Endothelial cell of hepatic sinusoid (primary cell): ENCODE measurements around the gene DAPK2.

Experiments
- in situ Hi-C: cut with HindIII; loops from 2 replicates; pipeline ENCODE4 v1.10.0; 2017; ENCODE audit warnings: low sequenced_read_pairs

DAPK2 gene

GRCh38 chr15:64000183-64000951 is 45.9 kb downstream of the DAPK2 start:
- in situ Hi-C loops = loop anchor here (5.0 kb wide), 1 partner anchor 78 kb away; no protein-coding TSS in a partner anchor

GRCh38 chr15:63999177-63999576 is 47.1 kb downstream of the DAPK2 start:
- in situ Hi-C loops = no loop called here

- in situ Hi-C loops = no loop called here
These were observed 47.8 kb downstream of the DAPK2 start for GRCh38 chr15:63998489-63998888.

- in situ Hi-C loops = no loop called here
These were observed 48.4 kb downstream of the DAPK2 start for GRCh38 chr15:63997715-63998442.

- in situ Hi-C loops = no loop called here
These were observed 49.4 kb downstream of the DAPK2 start for GRCh38 chr15:63996794-63997357.

GRCh38 chr15:63995789-63996188 is 50.5 kb downstream of the DAPK2 start:
- in situ Hi-C loops = no loop called here

GRCh38 chr15:63994073-63994600 is 52.1 kb downstream of the DAPK2 start:
- in situ Hi-C loops = no loop called here

GRCh38 chr15:63992300-63992699 is 54.0 kb downstream of the DAPK2 start:
- in situ Hi-C loops = no loop called here

GRCh38 chr15:63991706-63992105 is 54.6 kb downstream of the DAPK2 start:
- in situ Hi-C loops = no loop called here

GRCh38 chr15:63990454-63990853 is 55.8 kb downstream of the DAPK2 start:
- in situ Hi-C loops = no loop called here

GRCh38 chr15:63987796-63988378 is 58.4 kb downstream of the DAPK2 start:
- in situ Hi-C loops = no loop called here

- in situ Hi-C loops = no loop called here
These were observed 59.4 kb downstream of the DAPK2 start for GRCh38 chr15:63986751-63987341.

- in situ Hi-C loops = no loop called here
These were observed 60.1 kb downstream of the DAPK2 start for GRCh38 chr15:63986185-63986680.

GRCh38 chr15:63985221-63986184 is 60.8 kb downstream of the DAPK2 start:
- in situ Hi-C loops = no loop called here

GRCh38 chr15:63984331-63984730 is 62.0 kb downstream of the DAPK2 start:
- in situ Hi-C loops = no loop called here

GRCh38 chr15:63983061-63983711 is 63.1 kb downstream of the DAPK2 start:
- in situ Hi-C loops = no loop called here

- in situ Hi-C loops = no loop called here
These were observed 63.9 kb downstream of the DAPK2 start for GRCh38 chr15:63982381-63982854.

GRCh38 chr15:63981596-63982320 is 64.5 kb downstream of the DAPK2 start:
- in situ Hi-C loops = no loop called here
